Skin epidermis (tissue), 12 donors: Measurements from ENCODE around the gene GMPR2.
"Not testable (repeated sequence)": the region's sequence is repeated elsewhere in the genome, so short reads cannot be mapped to it uniquely, and the experiment has no call there.

ENCODE experiments used
- H3K27ac ChIP-seq, 21 experiments: fragments of 200-600 bp; sonication (generic) in 11 of 21; one replicate each; pipeline ENCODE4 v1.5.0; 2020; ENCODE audit warnings: mild to moderate bottlenecking in 3 of 21, inconsistent platforms in 2 of 21, moderate library complexity in 2 of 21
- H3K4me3 ChIP-seq, 7 experiments: fragments of 200-600 bp; sonication (generic) in 2 of 7; one replicate each; pipeline ENCODE4 v1.5.0; 2020; ENCODE audit warnings: inconsistent platforms in 2 of 7, mild to moderate bottlenecking in 2 of 7, moderate library complexity in 1 of 7

The GMPR2 gene

GRCh38 chr14:24197056-24197450, 35.7 kb upstream of the GMPR2 start:
- Histone ChIP-seq H3K27ac (peak overlapping the region in 2 of 21 experiments; percentile 99 to 100), H3K4me3 (peak overlapping the region in 3 of 7 experiments; percentile 74 to 92 (median 75))

- Histone ChIP-seq H3K4me3 (no peak overlapping the region), H3K27ac (peak overlapping the region in 2 of 21 experiments; percentile 23 to 33)
Observed at GRCh38 chr14:24198814-24199524, 33.8 kb upstream of the GMPR2 start.

- not testable (repeated sequence) for H3K4me3 ChIP-seq, H3K27ac ChIP-seq
Observed at GRCh38 chr14:24202538-24202937, 30.2 kb upstream of the GMPR2 start.

GRCh38 chr14:24203249-24203886, 29.4 kb upstream of the GMPR2 start:
- H3K4me3 ChIP-seq, H3K27ac ChIP-seq: not testable (repeated sequence)

- H3K4me3 ChIP-seq: no peak overlapping the region
Observed at GRCh38 chr14:24204163-24205146, 28.3 kb upstream of the GMPR2 start.

GRCh38 chr14:24206260-24207103, 26.2 kb upstream of the GMPR2 start:
- Histone ChIP-seq H3K27ac (no peak overlapping the region), H3K4me3 (no peak overlapping the region)

More at GRCh38 chr14:24204163-24205146, 28.3 kb upstream of the GMPR2 start:
- H3K27ac ChIP-seq: no peak overlapping the region

- Histone ChIP-seq H3K27ac (no peak overlapping the region), H3K4me3 (no peak overlapping the region)
Observed at GRCh38 chr14:24207104-24207551, 25.6 kb upstream of the GMPR2 start.

GRCh38 chr14:24207625-24208024, 25.1 kb upstream of the GMPR2 start:
- H3K27ac ChIP-seq: no peak overlapping the region
- H3K4me3 ChIP-seq: no peak overlapping the region

GRCh38 chr14:24211311-24211710, 21.4 kb upstream of the GMPR2 start:
- H3K27ac ChIP-seq: no peak overlapping the region
- H3K4me3 ChIP-seq: no peak overlapping the region

GRCh38 chr14:24212924-24213865, 19.5 kb upstream of the GMPR2 start, which contains the start of gene CHMP4A:
CHMP4A (minus strand) TSS chr14:24213488; CDS start chr14:24213439, 49 bp downstream.
- Histone ChIP-seq H3K27ac (peak within 1 kb of the TSS; percentile 63 to 99 (median 97)), H3K4me3 (peak within 1 kb of the TSS; percentile 45 to 85 (median 60))

GRCh38 chr14:24213866-24214662, 18.7 kb upstream of the GMPR2 start:
- peak overlapping the region in 19 of 21 experiments; percentile 90 to 99 (median 97) for H3K27ac ChIP-seq
- peak overlapping the region in 4 of 7 experiments; percentile 56 to 85 (median 62) for H3K4me3 ChIP-seq

GRCh38 chr14:24215495-24216344, 17.0 kb upstream of the GMPR2 start, which contains the start of gene MDP1:
MDP1 (minus strand) TSS chr14:24216066; CDS start chr14:24215955, 111 bp downstream.
- Histone ChIP-seq H3K27ac (peak within 1 kb of the TSS; percentile 40 to 96 (median 88)), H3K4me3 (peak within 1 kb of the TSS; percentile 54 to 70 (median 64))

- Histone ChIP-seq H3K27ac (peak overlapping the region in 14 of 21 experiments; percentile 63 to 95 (median 89)), H3K4me3 (peak overlapping the region in 2 of 7 experiments; percentile 54 to 65)
Observed at GRCh38 chr14:24216345-24216699, 16.4 kb upstream of the GMPR2 start.

- not testable (repeated sequence) for H3K4me3 ChIP-seq
- H3K27ac ChIP-seq: peak overlapping the region in 4 of 21 experiments; percentile 84 to 93 (median 88)
Observed at GRCh38 chr14:24216876-24217275, 15.9 kb upstream of the GMPR2 start.

GRCh38 chr14:24219080-24219479, 13.6 kb upstream of the GMPR2 start:
- Histone ChIP-seq H3K27ac (peak overlapping the region in 1 of 21 experiments; percentile 41), H3K4me3 (no peak overlapping the region)

- no peak overlapping the region for H3K27ac ChIP-seq
- H3K4me3 ChIP-seq: no peak overlapping the region
Observed at GRCh38 chr14:24219521-24219920, 13.2 kb upstream of the GMPR2 start.
